Measurements from ENCODE around the gene HS2ST1.

The HS2ST1 gene

GRCh38 chr1:86965012-86965826 lies 50.8 kb downstream of the HS2ST1 start:
- TF ChIP-seq CTCF (IDR thresholded peaks at IDR 0.05; ENCODE audit: insufficient read depth, low read depth, low read length, missing control alignments): peak; percentile 29
- peak; percentile 23 for DNase-seq (ENCODE audit: low read depth)

DNA sequence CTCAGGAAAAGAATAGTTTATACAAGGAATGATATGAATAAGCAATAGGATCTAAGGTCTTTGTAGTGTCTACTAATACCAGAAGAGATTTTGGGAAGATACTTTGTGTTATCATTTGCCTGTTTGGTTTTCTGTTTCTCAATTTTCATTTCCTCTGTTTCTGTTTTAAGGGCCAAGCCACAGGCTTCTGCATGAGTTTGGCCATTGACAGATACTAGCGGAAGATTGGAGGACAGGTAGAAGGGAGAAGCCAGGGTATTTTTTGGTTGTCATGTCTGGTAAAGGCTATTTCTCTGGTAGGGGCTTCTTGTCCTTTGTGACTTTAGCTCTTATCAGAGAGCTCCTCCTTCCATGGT lies 51.4 kb downstream of the HS2ST1 start:
- H3K4me3 ChIP-seq (ENCODE audit: low read depth, low read length): no peak overlapping the region
- no peak for TF ChIP-seq CTCF (IDR thresholded peaks at IDR 0.05; ENCODE audit: insufficient read depth, low read depth, low read length, missing control alignments)
- peak; percentile 25 for DNase-seq (ENCODE audit: low read depth)

More at GRCh38 chr1:86965012-86965826, 50.8 kb downstream of the HS2ST1 start:
- H3K4me3 ChIP-seq (ENCODE audit: low read depth, low read length): no peak overlapping the region

GRCh38 chr1:86970938-86971337 lies 56.5 kb downstream of the HS2ST1 start:
- H3K4me3 ChIP-seq (ENCODE audit: low read depth, low read length): no peak overlapping the region
- TF ChIP-seq CTCF (IDR thresholded peaks at IDR 0.05; ENCODE audit: insufficient read depth, low read depth, low read length, missing control alignments): no peak
- no peak for DNase-seq (ENCODE audit: low read depth)

- no peak for TF ChIP-seq CTCF (IDR thresholded peaks at IDR 0.05; ENCODE audit: insufficient read depth, low read depth, low read length, missing control alignments)
- no peak overlapping the region for H3K4me3 ChIP-seq (ENCODE audit: low read depth, low read length)
- no peak for DNase-seq (ENCODE audit: low read depth)
Measured at GRCh38 chr1:86971778-86972177, 57.3 kb downstream of the HS2ST1 start.

DNA sequence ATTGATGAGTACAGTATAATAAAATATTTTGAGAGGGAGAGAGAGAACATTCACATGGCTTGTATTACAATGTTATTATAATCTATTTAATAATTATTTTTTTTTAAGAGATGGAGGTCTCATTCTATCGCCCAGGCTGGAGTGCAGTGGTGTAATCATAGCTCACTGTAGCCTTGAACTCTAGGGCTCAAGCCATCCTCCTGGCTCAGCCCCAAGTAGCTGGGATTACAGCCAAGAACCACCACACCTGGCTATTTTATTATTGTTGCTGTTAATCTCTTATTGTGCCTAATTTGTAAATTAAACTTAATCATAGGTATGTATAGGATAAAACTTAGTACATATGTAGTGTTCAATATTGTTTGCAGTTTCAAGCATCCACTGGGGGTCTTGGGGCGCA lies 57.8 kb downstream of the HS2ST1 start:
- no peak for DNase-seq (ENCODE audit: low read depth)
- H3K4me3 ChIP-seq (ENCODE audit: low read depth, low read length): no peak overlapping the region
- no peak for TF ChIP-seq CTCF (IDR thresholded peaks at IDR 0.05; ENCODE audit: insufficient read depth, low read depth, low read length, missing control alignments)

- DNase-seq (ENCODE audit: low read depth): no peak
- H3K4me3 ChIP-seq (ENCODE audit: low read depth, low read length): no peak overlapping the region
- no peak for TF ChIP-seq CTCF (IDR thresholded peaks at IDR 0.05; ENCODE audit: insufficient read depth, low read depth, low read length, missing control alignments)
Measured at GRCh38 chr1:86975993-86976550, 61.6 kb downstream of the HS2ST1 start.
